ENCODE results near the gene CTSD.

The CTSD gene

GRCh38 chr11:1780700-1781592 lies 17.2 kb upstream of the CTSD start:
- Histone ChIP-seq H3K27me3 (ENCODE audit: control insufficient read depth, insufficient read depth, low read length) (no peaks in the 10 kb centered on the region), H3K4me3 (ENCODE audit: low read length) (no peak overlapping the region), H3K9ac (ENCODE audit: low read length) (no peak overlapping the region), H3K9me3 (ENCODE audit: control insufficient read depth, low read length) (no peaks in the 10 kb centered on the region), H3K4me1 (ENCODE audit: control insufficient read depth, insufficient read depth, low read length) (peaks cover 13% of the 10 kb centered on the region), H3K36me3 (ENCODE audit: control insufficient read depth, insufficient read depth, low read length) (no peaks in the 10 kb centered on the region)

- Histone ChIP-seq H3K4me3 (ENCODE audit: low read length) (no peak overlapping the region), H3K4me1 (ENCODE audit: control insufficient read depth, insufficient read depth, low read length) (peaks cover 13% of the 10 kb centered on the region), H3K9me3 (ENCODE audit: control insufficient read depth, low read length) (no peaks in the 10 kb centered on the region), H3K36me3 (ENCODE audit: control insufficient read depth, insufficient read depth, low read length) (no peaks in the 10 kb centered on the region), H3K9ac (ENCODE audit: low read length) (no peak overlapping the region), H3K27me3 (ENCODE audit: control insufficient read depth, insufficient read depth, low read length) (no peaks in the 10 kb centered on the region)
Measured at GRCh38 chr11:1779806-1780699, 16.3 kb upstream of the CTSD start.

DNA sequence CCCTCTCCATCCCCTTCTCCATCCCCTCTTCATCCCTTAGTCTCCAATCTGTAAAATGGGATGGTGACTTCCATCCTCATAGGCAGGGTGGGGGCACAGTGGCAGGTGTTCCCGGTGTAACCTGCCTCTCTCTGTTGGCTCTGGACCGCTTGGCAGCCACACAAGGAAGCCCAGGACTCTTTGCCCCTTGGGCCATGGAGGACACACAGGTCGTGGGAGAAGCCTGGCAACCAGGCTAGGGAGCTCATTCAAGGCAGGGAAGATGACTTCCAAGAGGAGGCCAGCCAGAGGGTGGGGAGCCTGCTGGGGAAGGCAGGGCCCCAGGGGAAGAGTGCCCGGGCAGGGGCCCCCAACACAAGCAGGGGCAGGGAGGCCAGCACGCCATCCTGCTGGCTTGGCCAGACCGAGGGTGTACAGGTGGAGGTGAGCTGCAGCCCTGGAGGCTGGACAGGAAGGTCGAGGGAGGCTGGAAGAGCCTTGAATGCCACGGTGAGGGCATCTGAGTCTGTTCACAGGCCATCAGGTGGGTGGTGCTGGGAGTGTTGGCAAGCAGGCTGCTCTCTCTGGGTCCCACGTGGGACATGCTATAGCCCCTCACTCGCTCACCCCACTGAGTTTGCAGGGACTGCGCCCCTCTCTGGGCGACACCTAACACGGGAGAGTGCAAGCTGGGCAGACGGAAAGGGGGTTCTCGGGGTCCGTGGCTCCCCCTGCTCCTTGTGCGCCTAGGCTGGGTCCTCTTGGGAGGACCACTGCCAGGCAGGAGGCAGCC lies 15.5 kb upstream of the CTSD start:
- Histone ChIP-seq H3K36me3 (ENCODE audit: control insufficient read depth, insufficient read depth, low read length) (no peaks in the 10 kb centered on the region), H3K9me3 (ENCODE audit: control insufficient read depth, low read length) (no peaks in the 10 kb centered on the region), H3K4me3 (ENCODE audit: low read length) (no peak overlapping the region), H3K9ac (ENCODE audit: low read length) (no peak overlapping the region), H3K4me1 (ENCODE audit: control insufficient read depth, insufficient read depth, low read length) (peaks cover 13% of the 10 kb centered on the region), H3K27me3 (ENCODE audit: control insufficient read depth, insufficient read depth, low read length) (no peaks in the 10 kb centered on the region)

DNA sequence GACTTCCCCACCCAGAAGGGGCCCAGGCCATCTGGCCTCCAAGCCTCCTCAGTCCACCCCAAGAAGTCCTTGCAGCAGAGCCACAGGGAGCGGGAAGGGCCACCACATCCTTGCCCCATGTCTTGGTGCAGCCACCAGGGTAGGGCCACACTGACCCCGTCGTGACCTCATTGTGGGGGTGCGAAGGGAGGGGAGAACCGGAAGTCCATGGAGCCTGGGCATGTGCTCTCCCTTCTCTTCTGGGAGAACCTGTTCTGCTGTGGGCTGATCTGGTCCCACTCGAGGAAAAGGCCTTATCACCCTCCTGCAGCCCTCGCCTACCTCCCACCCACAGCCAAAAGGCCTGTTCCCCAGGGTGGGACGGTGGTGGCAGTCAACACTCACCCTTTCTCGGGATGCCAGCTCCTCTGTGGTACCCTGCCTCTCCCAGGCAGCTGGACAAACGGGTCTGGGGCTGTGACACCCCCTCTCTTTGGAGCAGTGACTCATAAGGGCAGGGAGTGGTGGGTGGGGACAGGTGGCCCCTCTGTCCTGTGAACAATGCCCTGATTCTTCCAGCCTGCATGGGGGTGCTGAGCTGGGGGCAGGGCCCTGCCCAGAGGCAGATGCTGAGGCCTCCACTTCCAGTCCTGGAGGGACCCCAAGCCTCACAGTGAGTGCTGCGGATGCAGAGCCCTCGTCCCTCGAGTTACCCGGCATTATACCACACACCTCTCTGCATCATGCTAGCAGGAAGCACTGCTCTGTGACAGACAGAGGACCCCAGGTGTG lies 14.6 kb upstream of the CTSD start:
- Histone ChIP-seq H3K36me3 (ENCODE audit: control insufficient read depth, insufficient read depth, low read length) (no peaks in the 10 kb centered on the region), H3K9ac (ENCODE audit: low read length) (no peak overlapping the region), H3K27me3 (ENCODE audit: control insufficient read depth, insufficient read depth, low read length) (no peaks in the 10 kb centered on the region), H3K4me3 (ENCODE audit: low read length) (no peak overlapping the region), H3K9me3 (ENCODE audit: control insufficient read depth, low read length) (no peaks in the 10 kb centered on the region), H3K4me1 (ENCODE audit: control insufficient read depth, insufficient read depth, low read length) (peaks cover 17% of the 10 kb centered on the region)

DNA sequence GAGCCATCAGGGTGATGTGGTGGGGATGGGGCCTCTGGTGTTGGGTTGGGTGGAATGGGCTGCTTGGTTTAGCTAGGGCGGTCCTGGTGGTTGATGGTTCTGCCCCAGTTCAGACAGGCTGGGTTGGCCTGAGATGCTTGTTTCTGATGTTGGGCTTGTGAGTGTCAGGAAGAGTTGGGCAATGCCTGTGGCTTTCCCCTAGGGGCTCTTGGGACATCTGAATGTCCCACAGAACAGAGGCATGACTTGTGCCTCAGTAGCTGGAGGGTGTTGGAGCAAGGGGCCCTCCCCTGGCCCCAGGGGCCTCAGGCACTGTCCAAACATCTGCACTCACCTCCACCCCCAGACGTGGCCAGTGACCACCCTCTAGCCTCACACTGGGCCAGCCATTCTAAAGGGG lies 14.0 kb upstream of the CTSD start:
- Histone ChIP-seq H3K27me3 (ENCODE audit: control insufficient read depth, insufficient read depth, low read length) (no peaks in the 10 kb centered on the region), H3K4me1 (ENCODE audit: control insufficient read depth, insufficient read depth, low read length) (peaks cover 21% of the 10 kb centered on the region)

GRCh38 chr11:1776944-1777715 lies 13.4 kb upstream of the CTSD start:
- H3K4me1 ChIP-seq (ENCODE audit: control insufficient read depth, insufficient read depth, low read length): peaks cover 27% of the 10 kb centered on the region
- no peaks in the 10 kb centered on the region for H3K9me3 ChIP-seq (ENCODE audit: control insufficient read depth, low read length)

More for the DNA sequence above, 14.0 kb upstream of the CTSD start:
- H3K9me3 ChIP-seq (ENCODE audit: control insufficient read depth, low read length): no peaks in the 10 kb centered on the region
- H3K36me3 ChIP-seq (ENCODE audit: control insufficient read depth, insufficient read depth, low read length): no peaks in the 10 kb centered on the region
- no peak overlapping the region for H3K9ac ChIP-seq (ENCODE audit: low read length)
- no peak overlapping the region for H3K4me3 ChIP-seq (ENCODE audit: low read length)

GRCh38 chr11:1776331-1776851 lies 12.7 kb upstream of the CTSD start:
- Histone ChIP-seq H3K4me3 (ENCODE audit: low read length) (no peak overlapping the region), H3K4me1 (ENCODE audit: control insufficient read depth, insufficient read depth, low read length) (peaks cover 27% of the 10 kb centered on the region), H3K27me3 (ENCODE audit: control insufficient read depth, insufficient read depth, low read length) (no peaks in the 10 kb centered on the region), H3K36me3 (ENCODE audit: control insufficient read depth, insufficient read depth, low read length) (no peaks in the 10 kb centered on the region), H3K9me3 (ENCODE audit: control insufficient read depth, low read length) (no peaks in the 10 kb centered on the region), H3K9ac (ENCODE audit: low read length) (no peak overlapping the region)

More at GRCh38 chr11:1776944-1777715, 13.4 kb upstream of the CTSD start:
- H3K27me3 ChIP-seq (ENCODE audit: control insufficient read depth, insufficient read depth, low read length): no peaks in the 10 kb centered on the region
- no peaks in the 10 kb centered on the region for H3K36me3 ChIP-seq (ENCODE audit: control insufficient read depth, insufficient read depth, low read length)
- no peak overlapping the region for H3K9ac ChIP-seq (ENCODE audit: low read length)
- no peak overlapping the region for H3K4me3 ChIP-seq (ENCODE audit: low read length)

GRCh38 chr11:1774886-1775285 lies 11.2 kb upstream of the CTSD start:
- no peak overlapping the region for H3K4me3 ChIP-seq (ENCODE audit: low read length)
- H3K27me3 ChIP-seq (ENCODE audit: control insufficient read depth, insufficient read depth, low read length): no peaks in the 10 kb centered on the region
- no peaks in the 10 kb centered on the region for H3K9me3 ChIP-seq (ENCODE audit: control insufficient read depth, low read length)
- H3K9ac ChIP-seq (ENCODE audit: low read length): no peak overlapping the region
- peaks cover 27% of the 10 kb centered on the region for H3K4me1 ChIP-seq (ENCODE audit: control insufficient read depth, insufficient read depth, low read length)
- no peaks in the 10 kb centered on the region for H3K36me3 ChIP-seq (ENCODE audit: control insufficient read depth, insufficient read depth, low read length)

- Histone ChIP-seq H3K9me3 (ENCODE audit: control insufficient read depth, low read length) (no peaks in the 10 kb centered on the region), H3K4me1 (ENCODE audit: control insufficient read depth, insufficient read depth, low read length) (peaks cover 31% of the 10 kb centered on the region), H3K4me3 (ENCODE audit: low read length) (no peak overlapping the region), H3K9ac (ENCODE audit: low read length) (no peak overlapping the region), H3K27me3 (ENCODE audit: control insufficient read depth, insufficient read depth, low read length) (no peaks in the 10 kb centered on the region), H3K36me3 (ENCODE audit: control insufficient read depth, insufficient read depth, low read length) (no peaks in the 10 kb centered on the region)
Measured at GRCh38 chr11:1773994-1774550, 10.3 kb upstream of the CTSD start.

GRCh38 chr11:1773131-1773993 lies 9.6 kb upstream of the CTSD start:
- no peaks in the 10 kb centered on the region for H3K36me3 ChIP-seq (ENCODE audit: control insufficient read depth, insufficient read depth, low read length)
- H3K9ac ChIP-seq (ENCODE audit: low read length): no peak overlapping the region
- no peaks in the 10 kb centered on the region for H3K9me3 ChIP-seq (ENCODE audit: control insufficient read depth, low read length)
- no peak overlapping the region for H3K4me3 ChIP-seq (ENCODE audit: low read length)
- peaks cover 32% of the 10 kb centered on the region for H3K4me1 ChIP-seq (ENCODE audit: control insufficient read depth, insufficient read depth, low read length)
- H3K27me3 ChIP-seq (ENCODE audit: control insufficient read depth, insufficient read depth, low read length): no peaks in the 10 kb centered on the region

Measured in mucosa of stomach (tissue), 1 donor.